Testis (tissue), 3 donors: ENCODE data around the gene LRRC45. TPM values are rescaled to one million over a fixed set of nuclear protein-coding genes. Genes with fewer than 3 reads are reported as not detected.

ENCODE experiments used
- DNase-seq: peaks from one replicate; pipeline ENCODE4 v3.0.0-alpha.2; 2019
- H3K27ac ChIP-seq, 2 donors: fragments of 200-600 bp; sonication (generic); one replicate each; pipeline ENCODE4 v1.5.1; 2019
- H3K27me3 ChIP-seq: fragments of 200-600 bp; sonication (generic); one replicate; pipeline ENCODE4 v1.5.1; 2019
- H3K36me3 ChIP-seq: fragments of 200-600 bp; sonication (generic); one replicate; pipeline ENCODE4 v1.5.1; 2017; ENCODE audit warnings: low read depth; ENCODE audit errors: missing control alignments
- H3K4me1 ChIP-seq: fragments of 200-600 bp; sonication (generic); one replicate; pipeline ENCODE4 v1.5.1; 2019
- H3K4me3 ChIP-seq, 2 donors: fragments of 200-600 bp; sonication (generic); one replicate each; pipeline ENCODE4 v1.5.1; 2017 to 2019
- H3K9me3 ChIP-seq: fragments of 200-600 bp; sonication (generic); one replicate; pipeline ENCODE4 v1.5.1; 2017
- POLR2A ChIP-seq: fragments of 450-650 bp; IDR thresholded peaks from one replicate; pipeline ENCODE4 v1.6.1; 2017; ENCODE audit warnings: antibody characterized with exemption, mild to moderate bottlenecking, moderate library complexity
- WGBS, 2 donors: methylation state at CpG; one replicate each; pipeline ENCODE4 v1.1.5; 2018; 5-methylcytosine and 5-hydroxymethylcytosine counted together
- intact Hi-C: fragments of 100-400 bp; cut with DNase I; formaldehyde crosslinking; loops from one replicate; pipeline ENCODE4 v1.15.1; 2023; ENCODE audit warnings: low total_unique reads
- polyA plus RNA-seq: library from polyadenylated mRNA; stranded (reverse); fragments of 350-450 nt; fragmentation: Illumina TruSeq; extraction: RNeasy Lipid Tissue Mini Kit (QIAGEN cat#74804); gene quantifications from one replicate; pipeline ENCODE4 v1.2.3, GENCODE V29; 2014; ENCODE audit warnings: low read depth, low replicate concordance; ENCODE audit not compliant: insufficient read depth
- total RNA-seq, 2 donors: library from RNA; depleted of rRNA; stranded (reverse); fragments of >200 nt; gene quantifications; one replicate each; pipeline ENCODE4 v1.2.3, GENCODE V29; 2016
- TF ChIP-seq, protein P1 (sequence below), 3 experiments: fragments of 450-650 bp in 2 of 3; fragments of 200-600 bp in 1 of 3; sonication (generic) in 1 of 3; IDR thresholded peaks; one replicate each; pipeline ENCODE4 v1.5.1; 2016 to 2019; ENCODE audit warnings: antibody characterized with exemption in 3 of 3, mild to moderate bottlenecking in 2 of 3, moderate library complexity in 1 of 3

LRRC45 gene
- total and polyA plus RNA-seq, 3 donors from 2014 or later, result 5.7 to 12.8 (median 10.7) TPM

DNA sequence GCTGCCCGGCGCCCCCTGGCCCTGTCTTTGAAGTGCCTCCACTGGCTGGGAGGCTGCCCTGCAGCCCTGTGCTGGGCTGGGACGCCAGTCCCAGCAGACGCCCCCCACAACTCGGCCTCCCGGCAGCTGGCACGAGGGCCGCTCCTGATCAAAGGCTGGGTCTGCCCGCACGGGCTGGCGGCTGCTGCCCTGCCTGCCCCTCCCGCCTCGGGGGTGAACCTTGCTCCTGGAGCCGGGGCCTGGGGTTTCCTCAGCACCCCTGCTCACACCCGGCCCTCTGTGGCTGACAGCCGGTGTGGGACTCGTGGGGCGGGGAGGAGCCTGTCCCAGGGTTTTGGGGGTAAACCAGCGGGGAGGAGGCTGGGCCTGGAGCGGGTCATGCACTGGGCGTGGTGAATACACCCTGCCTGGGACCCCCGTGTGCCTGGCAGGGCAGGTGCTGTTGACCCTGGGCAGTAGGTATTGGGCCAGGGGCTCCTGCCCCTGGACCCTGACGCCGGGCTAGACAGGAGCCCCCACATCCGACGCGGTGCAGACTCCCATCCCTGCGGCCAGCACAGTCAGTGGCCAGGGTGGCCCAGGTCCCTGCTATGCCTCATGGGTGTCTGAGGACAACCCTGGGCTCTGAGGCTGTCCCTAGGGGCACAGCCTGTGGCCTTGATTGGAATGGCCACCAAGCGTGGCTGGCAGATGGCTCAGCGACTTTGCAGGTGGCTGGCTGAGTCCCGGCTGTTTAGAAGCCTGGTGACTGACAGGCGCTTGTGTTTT is 22.1 kb upstream of the LRRC45 start:
- Histone ChIP-seq H3K36me3 (no peaks in the 10 kb centered on the region), H3K4me1 (no peaks in the 10 kb centered on the region), H3K27me3 (no peaks in the 10 kb centered on the region), H3K9me3 (no peaks in the 10 kb centered on the region), H3K27ac (no peak overlapping the region), H3K4me3 (no peak overlapping the region)
- intact Hi-C loops, result no loop called here
- TF ChIP-seq, protein P1, sequence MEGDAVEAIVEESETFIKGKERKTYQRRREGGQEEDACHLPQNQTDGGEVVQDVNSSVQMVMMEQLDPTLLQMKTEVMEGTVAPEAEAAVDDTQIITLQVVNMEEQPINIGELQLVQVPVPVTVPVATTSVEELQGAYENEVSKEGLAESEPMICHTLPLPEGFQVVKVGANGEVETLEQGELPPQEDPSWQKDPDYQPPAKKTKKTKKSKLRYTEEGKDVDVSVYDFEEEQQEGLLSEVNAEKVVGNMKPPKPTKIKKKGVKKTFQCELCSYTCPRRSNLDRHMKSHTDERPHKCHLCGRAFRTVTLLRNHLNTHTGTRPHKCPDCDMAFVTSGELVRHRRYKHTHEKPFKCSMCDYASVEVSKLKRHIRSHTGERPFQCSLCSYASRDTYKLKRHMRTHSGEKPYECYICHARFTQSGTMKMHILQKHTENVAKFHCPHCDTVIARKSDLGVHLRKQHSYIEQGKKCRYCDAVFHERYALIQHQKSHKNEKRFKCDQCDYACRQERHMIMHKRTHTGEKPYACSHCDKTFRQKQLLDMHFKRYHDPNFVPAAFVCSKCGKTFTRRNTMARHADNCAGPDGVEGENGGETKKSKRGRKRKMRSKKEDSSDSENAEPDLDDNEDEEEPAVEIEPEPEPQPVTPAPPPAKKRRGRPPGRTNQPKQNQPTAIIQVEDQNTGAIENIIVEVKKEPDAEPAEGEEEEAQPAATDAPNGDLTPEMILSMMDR (IDR thresholded peaks at IDR 0.05), result no peak
- TF ChIP-seq POLR2A, result no peak
- DNase-seq, result no peak
- 81 to 96% methylated on average over 4 to 24 of the region's 32 CpGs for WGBS, 2 donors

DNA sequence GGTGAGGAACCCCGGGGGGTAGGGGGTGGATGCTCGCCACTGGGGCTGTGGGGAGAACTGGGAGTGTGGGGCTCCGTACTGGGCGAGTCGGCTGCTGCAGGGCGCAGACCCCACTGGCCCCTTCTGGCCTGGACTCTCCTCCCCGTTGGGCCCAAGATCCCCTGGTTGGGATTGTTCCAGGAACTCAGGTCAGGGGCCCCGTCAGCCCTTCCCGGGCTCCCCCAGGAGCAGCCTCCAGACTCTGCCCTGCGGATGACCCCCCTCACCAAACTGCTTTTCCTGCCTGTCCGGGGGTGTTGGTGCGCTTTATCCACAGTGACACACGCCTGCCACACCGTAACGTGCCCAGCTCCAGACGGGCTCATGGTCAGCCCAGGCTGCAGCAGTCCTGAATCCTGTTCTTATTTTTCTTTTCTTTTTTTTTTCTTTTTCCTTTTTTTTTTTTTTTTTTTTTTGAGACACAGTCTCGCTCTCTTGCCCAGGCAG is 21.5 kb upstream of the LRRC45 start:
- DNase-seq, result no peak
- H3K36me3 ChIP-seq, result no peaks in the 10 kb centered on the region
- TF ChIP-seq, protein P1 (IDR thresholded peaks at IDR 0.05), result no peak
- TF ChIP-seq POLR2A, result no peak
- no peak overlapping the region for H3K4me3 ChIP-seq
- intact Hi-C loops, result no loop called here
- H3K9me3 ChIP-seq, result no peaks in the 10 kb centered on the region
- H3K27me3 ChIP-seq, result no peaks in the 10 kb centered on the region
- no peak overlapping the region for H3K27ac ChIP-seq
- WGBS, 2 donors, result 86 to 91% methylated on average over 14 to 17 of the region's 17 CpGs
- no peaks in the 10 kb centered on the region for H3K4me1 ChIP-seq

- no peaks in the 10 kb centered on the region for H3K9me3 ChIP-seq
- no peaks in the 10 kb centered on the region for H3K4me1 ChIP-seq
- H3K27me3 ChIP-seq, result no peaks in the 10 kb centered on the region
- H3K4me3 ChIP-seq, result no peak overlapping the region
- no peak for DNase-seq
- H3K36me3 ChIP-seq, result no peaks in the 10 kb centered on the region
- H3K27ac ChIP-seq, result no peak overlapping the region
- 78 to 84% methylated on average over 30 to 53 of the region's 53 CpGs for WGBS, 2 donors
- intact Hi-C loops, result no loop called here
- TF ChIP-seq, protein P1 (IDR thresholded peaks at IDR 0.05), result no peak
- no peak for TF ChIP-seq POLR2A
Observed at GRCh38 chr17:82003411-82004381, 19.4 kb upstream of the LRRC45 start.

GRCh38 chr17:82004517-82005455 is 18.3 kb upstream of the LRRC45 start:
- no peaks in the 10 kb centered on the region for H3K4me1 ChIP-seq
- H3K27ac ChIP-seq, result no peak overlapping the region

More at GRCh38 chr17:82004517-82005455, 18.3 kb upstream of the LRRC45 start:
- Histone ChIP-seq H3K9me3 (no peaks in the 10 kb centered on the region), H3K4me3 (no peak overlapping the region), H3K36me3 (no peaks in the 10 kb centered on the region), H3K27me3 (no peaks in the 10 kb centered on the region)
- DNase-seq, result no peak
- TF ChIP-seq POLR2A, result no peak
- TF ChIP-seq, protein P1 (IDR thresholded peaks at IDR 0.05), result no peak
- intact Hi-C loops, result no loop called here
- WGBS, 2 donors, result 91 to 92% methylated on average over 8 to 41 of the region's 41 CpGs
